DMS153 treated with DMSO at 0.1 percent for 48 hours (cell line): Measurements from ENCODE around the gene AIP.

Experiments used
- DNase-seq: peaks from one replicate; lab custom pipeline; 2025; ENCODE audit not compliant: unreplicated experiment; lab: John Stamatoyannopoulos, UW

The AIP gene

DNA sequence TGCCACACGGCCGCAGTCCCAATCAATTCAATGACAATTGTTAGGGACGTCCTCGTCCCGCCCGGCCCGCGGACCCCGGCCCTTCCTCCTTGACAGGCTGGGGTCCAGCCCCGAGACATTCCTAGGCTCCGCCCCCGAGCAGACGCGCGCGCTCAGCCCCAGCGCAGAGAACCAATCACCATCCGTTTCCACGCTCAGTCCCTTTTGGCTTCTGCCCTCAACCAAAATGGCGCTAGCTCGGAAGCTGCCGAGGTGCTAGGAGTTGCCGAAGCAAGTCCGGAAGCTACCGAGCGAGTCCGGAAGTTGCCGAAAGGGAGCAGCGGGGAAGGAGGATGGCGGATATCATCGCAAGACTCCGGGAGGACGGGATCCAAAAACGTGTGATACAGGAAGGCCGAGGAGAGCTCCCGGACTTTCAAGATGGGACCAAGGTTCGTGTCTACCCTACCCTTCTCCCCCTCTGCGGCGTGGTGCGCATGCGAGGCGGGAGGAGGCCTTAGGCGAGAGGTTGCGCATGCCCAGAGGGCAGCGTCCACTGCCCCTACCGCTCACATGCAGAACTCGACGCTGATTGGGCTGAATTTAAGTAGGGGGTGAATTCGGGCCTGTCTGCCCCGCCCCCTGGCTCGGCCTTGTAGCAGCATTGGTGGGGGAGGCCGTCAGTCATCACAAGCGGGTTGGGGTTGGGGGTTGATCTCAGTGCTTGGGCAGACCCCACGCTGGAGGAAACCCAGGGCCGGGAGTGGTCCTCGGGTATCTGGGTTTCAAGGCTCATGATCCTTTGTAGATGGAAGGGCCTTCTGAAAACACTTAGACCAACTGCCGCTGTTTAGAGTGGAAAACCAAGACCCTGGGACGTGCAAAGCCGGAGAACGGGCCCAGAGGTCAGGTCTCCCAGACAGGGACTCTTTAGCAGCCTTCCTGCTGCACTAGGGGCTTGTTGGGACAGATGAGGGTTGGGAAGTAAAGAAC lies at the start of gene AIP:
TSS of gene AIP (plus strand) at position 200 of the 972 bp plus-strand sequence. CDS start at position 333, 133 bp downstream.
- peak; percentile 98 for DNase-seq

DNA sequence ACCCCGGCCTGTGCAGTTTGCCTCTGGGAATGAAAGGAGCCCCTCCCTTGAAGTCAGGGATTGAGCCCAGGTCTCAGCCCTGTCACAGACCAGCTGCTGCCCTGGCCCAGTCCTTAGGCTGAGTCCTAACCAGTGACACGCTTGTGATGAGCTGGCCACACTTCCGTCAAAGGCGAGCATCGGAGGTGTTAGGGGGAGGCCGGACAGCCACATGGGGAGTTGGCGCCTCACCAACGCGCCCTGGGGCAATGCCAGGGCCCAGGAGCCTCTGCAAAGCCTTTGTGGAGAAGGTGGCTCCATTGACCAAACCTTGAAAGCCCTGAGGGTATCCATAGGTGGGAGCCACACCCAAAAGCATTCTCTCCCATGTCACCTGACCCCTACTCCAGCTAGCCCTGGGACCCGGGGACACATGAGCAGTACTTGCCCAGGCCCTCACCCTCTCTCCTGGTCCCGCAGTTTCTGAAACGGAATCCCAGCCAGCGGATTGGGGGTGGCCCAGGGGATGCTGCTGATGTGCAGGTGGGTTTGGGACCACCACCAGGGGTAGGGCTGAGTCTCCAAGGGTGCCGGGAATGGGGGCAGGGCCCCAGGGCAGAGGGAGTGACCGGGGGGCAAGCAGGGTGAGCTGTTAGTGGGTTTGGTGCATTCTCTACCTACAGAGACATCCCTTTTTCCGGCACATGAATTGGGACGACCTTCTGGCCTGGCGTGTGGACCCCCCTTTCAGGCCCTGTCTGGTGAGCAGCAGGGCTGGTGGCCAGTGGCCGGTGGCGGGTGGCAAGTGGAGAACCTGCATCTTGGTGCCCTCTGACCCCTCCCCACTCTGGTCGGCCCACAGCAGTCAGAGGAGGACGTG lies 49.1 kb upstream of the AIP start:
- DNase-seq = no peak

DNA sequence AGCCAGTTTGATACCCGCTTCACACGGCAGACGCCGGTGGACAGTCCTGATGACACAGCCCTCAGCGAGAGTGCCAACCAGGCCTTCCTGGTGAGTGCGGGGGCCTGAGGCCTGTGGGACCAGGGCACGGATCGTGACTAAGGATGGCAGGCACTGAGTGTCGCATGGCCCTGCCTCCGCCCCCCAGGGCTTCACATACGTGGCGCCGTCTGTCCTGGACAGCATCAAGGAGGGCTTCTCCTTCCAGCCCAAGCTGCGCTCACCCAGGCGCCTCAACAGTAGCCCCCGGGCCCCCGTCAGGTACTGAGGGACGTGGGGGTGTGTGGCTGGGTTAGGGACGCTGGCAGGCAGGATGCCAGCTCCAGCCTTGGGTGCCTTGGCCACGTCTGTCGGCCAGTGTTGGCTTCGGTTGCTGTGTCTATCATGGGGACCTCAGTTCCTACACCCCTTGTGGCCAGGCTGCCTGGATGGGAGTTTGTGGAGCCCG lies 48.4 kb upstream of the AIP start:
- DNase-seq = no peak

DNA sequence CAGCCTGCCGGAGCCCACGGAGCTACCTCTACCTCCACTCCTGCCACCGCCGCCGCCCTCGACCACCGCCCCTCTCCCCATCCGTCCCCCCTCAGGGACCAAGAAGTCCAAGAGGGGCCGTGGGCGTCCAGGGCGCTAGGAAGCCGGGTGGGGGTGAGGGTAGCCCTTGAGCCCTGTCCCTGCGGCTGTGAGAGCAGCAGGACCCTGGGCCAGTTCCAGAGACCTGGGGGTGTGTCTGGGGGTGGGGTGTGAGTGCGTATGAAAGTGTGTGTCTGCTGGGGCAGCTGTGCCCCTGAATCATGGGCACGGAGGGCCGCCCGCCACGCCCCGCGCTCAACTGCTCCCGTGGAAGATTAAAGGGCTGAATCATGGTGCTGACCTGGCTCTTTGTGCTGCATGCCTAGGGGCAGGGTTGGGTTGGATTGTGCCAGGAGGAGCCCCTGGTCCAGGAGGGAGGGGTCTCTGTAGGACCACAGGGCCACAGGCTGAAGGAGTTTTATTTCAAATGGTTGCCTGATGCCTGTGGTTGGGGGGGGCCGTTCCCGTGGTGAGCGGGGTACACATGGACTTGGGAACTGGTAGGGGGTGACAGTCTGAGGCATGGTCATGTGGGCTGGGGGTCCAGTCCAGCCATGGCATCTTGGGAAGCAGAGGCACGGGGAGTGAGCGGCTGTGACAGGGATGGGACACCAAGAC lies 47.6 kb upstream of the AIP start:
- no peak for DNase-seq

GRCh38 chr11:67435727-67436458 lies 46.9 kb upstream of the AIP start:
- DNase-seq = no peak

DNA sequence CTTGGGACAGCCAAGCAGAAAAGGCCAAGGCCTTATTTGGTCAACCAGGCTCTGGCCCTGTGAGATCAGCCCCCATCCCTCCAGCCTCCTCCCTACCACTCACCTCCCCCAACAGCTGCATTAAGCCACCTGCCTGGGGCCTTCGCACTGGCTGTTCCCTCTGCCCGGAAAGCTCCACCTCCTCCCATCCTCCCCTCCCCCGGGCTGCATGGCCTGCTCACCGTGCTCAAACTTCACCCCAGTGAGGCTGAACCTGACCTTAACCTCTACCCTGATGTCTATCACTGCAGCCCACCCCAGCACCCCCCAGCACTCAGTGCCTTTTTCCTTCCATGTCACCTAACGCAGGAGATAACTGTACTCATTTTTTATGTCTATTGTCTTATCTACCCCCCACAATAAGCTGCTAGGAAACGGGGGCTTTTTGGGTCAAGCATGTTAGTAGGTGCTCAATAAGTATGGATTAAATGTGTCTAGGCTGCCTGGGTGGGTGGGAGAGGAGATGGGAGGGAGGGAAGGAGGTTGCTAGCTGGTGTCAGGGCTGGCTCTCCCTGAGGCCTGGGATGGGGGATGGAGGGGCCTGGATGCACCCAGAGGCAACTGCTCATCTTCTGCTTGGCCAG lies 46.3 kb upstream of the AIP start:
- DNase-seq = no peak

DNA sequence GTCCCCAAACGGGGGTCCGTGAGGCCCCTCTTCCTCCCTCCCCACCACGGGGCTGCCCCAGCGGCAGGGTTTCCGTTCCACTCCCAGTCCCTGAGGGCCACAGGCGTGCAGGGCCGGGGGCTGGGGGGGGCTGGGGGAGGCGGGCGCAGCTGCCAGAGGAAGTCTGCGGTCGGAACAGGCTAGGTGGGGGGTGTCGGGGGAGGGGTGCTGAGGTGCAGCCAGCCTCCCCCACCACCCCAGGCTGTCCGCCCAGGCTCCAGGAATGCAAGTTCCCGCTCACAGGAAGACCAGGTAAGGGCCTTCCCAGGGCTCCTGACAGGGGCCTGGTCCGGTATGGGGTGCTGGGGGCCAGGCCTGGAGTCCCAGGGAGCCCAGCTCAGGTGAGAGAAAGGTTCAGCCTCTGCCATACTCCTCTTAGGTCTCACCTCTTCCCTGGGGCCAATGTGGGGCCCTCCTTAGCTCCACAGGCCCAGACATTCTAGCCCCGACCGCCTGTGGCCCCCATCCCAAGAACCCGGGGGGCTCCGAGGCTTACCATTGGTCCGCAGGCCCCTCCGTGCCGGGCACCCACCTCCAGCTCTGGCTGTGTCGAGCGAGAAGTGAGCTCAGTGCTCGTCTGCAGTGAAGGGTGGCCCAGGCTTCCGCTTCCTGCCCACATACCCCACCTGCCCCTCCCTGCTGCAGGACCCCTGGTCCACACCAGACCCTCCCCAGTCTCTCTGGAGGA lies 45.6 kb upstream of the AIP start, which contains the start of gene PTPRCAP:
TSS of gene PTPRCAP (minus strand) at position 601 of the 727 bp plus-strand sequence. CDS start at position 538, 63 bp downstream.
- no peak for DNase-seq

DNA sequence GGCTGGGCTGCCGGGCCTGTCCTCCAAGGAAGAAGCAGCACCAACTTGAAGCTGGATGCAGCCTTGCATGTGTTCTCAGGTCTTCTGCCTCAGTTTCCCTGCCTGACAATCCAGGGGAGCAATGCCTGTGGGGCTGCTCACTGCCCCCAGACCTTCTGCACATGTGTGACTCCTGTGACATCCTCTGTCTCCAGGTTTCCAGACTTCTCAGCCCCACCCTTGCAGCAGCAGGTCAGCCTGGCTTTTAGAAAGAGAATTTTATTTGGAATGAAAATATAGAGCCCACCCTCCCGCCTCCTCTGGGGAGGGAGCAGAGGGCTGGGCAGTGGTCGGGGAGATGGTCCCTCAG lies 45.0 kb upstream of the AIP start:
- no peak for DNase-seq

- no peak for DNase-seq
Measured at GRCh38 chr11:67438158-67438902, 44.5 kb upstream of the AIP start.

- no peak for DNase-seq
Measured at GRCh38 chr11:67439321-67440228, 43.3 kb upstream of the AIP start.

DNA sequence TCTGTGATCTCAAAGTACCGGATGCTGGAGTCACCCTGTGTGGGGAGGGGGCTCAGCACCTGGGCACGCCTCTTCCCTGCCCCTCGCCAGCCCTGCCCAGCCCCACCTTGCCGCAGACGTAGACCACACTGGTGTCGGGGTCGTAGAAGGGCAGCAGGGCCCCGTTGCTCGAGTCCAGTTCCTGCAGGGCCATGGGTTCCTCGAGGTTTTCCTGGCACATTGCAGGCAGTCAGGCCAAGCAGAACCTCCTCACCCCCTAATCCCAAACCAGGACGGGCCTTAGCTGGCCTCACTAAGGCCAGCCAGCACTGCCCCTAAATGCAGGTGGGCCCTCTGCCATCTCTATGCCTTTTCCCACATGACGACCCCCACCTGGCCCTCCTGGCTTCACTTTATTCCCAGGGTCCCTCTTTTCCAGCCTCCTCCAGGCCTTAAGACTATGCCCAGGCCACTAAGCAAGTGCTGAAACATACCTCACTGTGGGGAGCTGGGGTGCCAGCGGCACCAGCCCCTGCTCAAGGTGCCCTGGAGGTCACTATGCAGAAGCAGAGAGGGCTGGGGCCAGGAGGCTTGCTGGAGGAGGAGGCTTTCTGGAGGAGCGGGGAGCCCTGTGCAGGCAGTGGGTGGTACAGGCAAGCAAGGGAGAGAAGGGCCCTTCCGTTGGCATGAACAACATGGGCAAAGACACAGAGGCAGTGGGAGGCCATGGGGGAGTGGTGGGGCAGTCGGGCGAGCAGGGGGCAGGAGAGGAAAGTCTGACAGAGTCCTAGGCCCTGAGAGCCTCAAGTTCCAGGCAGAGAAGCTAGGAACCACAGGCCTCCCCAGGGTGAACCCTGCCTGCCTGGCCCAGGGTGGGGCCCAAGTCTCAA lies 42.4 kb upstream of the AIP start:
- DNase-seq = no peak

DNA sequence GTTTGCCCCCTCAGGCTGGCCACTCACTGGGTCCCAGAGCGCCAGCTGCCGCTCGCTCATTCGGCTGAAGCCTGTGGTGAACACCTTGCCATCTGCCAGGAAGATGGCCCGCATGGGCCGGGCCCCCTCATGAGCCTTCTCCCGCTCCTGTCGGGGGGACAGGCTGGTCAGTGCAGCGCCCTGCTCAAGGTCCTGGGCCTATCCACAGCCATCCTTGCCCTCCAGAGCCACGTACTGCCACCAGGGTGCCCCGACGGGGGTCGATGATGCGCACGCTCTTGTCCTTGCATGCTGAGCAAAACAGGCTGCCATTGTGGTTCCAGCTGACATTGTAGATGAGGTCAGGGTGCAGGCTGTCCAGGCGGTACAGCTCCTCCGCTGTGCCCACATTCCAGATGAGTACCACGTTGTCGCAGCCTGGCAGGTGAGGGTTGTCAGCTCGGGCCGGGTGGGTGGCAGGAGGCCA lies 41.7 kb upstream of the AIP start:
- no peak for DNase-seq

DNA sequence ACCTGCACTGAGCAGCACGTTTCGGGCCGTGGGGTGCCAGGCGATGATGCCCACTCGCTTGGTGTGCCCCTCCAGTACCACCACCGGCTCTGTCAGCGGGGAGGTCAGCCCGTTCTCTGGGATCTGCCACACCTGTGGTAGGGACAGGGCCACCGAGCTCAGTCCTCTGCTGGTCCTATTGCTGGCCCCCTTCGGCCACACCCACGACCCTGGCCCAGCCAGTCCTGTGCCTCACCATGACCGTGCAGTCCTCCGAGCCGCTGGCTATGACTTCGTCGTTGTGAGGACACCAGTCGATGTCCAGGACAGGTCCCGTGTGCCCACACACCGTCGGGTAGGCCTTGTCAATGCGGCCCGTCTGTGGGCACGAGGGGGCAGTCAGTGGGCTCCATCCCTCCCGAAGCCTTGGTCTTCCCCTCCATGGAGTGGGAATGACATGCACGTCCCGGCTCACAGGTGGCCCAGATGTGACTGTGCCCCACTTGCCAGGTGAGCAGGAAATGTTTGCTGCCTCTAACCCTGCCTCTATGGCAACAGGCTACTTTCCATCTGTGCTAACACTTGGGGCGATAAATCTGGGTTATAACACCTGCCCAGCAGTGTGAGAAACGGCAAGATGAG lies 41.0 kb upstream of the AIP start:
- DNase-seq = no peak

DNA sequence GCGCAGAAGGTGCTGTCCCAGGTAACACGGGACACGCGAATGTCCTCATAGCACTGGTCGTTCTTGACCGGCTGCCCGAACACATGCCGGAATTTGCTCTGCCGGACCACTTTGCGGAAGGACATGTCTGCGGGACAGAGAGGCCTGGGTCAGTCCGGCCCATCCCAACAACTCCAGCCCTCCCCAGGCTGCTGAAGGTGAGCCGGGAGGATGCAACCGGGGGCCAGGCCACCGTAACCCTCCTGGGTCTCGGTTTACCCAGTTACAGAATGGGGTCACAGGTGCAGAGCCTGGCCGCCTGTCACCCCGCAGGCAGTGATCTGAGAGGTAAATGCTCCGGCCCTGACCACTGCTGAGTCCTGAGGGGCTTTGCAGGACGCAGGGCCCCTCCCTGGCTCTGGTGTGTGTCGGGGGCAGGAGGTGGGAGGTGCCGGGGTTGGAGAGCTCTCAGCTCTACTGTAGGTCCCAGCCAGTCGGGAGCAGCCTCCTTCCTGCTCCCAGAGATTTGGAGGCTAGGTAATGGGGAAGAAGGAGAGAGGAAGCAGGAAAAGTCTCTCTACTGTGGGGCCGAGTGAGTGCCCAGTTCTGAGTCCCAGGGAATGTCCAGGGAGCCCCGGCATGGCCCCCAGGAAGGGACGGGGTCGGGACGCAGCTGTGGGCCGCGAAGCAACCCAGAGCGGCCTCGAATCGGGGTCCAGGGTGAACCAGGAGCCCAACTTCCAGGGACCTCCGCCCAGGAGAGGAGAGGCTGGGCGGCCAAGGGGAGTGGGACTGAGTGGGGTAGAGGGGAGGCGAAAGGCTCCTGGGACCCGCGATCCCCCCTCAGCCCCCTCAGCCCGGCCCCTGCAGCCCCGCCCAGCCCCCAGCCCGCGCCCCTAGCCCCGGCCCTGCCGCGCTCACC lies 40.1 kb upstream of the AIP start:
- no peak for DNase-seq

- no peak for DNase-seq
Measured at GRCh38 chr11:67445515-67445914, 37.3 kb upstream of the AIP start.
